GM19035 (cell line): ENCODE measurements around the gene PYY.
"Not testable (repeated sequence)": the region's sequence is repeated elsewhere in the genome, so short reads cannot be mapped to it uniquely, and the experiment has no call there.

Experiments
- ATAC-seq: cut with Tn5 transposase; IDR thresholded peaks from one replicate; pipeline ENCODE4 v1.9.1; 2021; ENCODE audit not compliant: unreplicated experiment

PYY gene

DNA sequence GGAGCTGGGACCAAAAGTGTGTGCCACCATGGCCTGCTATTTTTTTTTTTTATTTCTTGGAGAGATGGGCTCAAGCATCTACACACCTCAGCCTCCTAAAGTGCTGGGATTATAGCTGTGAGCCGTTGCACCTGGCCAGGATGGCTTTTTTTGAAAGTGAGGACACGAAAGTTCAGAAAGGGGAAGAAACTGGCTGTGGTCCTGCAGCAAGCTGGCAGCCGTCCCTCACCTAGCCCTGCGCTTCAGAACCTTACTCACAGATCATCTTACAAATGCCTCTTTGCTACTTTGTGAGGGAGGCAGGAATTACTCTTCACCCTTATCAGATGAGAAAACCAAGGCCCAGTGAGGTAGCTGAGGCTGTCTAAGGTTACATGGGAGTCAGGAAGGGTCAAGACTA, 7.0 kb downstream of the PYY start:
- ATAC-seq = no peak

GRCh38 chr17:43945074-43945829, 8.5 kb downstream of the PYY start:
- ATAC-seq = no peak

DNA sequence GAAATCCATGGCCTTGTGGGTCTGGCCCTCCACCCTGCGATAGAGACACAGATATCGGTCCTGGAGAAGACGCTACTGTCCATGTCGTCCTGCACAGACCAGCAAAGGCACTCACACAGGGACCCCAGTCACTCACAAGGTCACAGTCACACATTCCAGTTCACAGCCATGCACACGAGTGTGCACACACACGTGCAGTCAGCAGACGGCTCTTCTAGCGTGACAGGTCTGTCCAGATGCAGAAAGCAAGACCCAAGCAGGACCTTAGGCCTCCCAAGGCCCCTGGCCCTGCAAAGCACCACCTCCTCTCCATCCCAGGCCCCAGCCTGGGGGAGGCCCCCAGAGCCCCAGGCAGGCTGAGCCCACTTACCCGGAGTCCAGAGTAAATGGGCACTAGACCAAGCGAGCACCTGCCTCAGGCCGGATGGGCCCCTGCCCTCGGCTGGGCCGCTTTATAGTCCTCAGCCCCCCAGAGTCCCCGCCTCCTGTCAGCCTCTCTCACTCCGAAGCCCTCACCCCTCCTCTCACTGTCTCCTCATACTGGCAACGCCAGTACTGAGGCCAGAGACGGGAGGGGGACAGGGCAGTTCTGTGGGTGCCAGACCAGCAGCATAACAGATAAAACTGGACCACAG, 11.6 kb downstream of the PYY start, which contains the start of gene PPY:
Gene PPY (minus strand): TSS at position 426 of the 635 bp plus-strand sequence. CDS start 822 bp downstream, outside the sequence.
- ATAC-seq = no peak

DNA sequence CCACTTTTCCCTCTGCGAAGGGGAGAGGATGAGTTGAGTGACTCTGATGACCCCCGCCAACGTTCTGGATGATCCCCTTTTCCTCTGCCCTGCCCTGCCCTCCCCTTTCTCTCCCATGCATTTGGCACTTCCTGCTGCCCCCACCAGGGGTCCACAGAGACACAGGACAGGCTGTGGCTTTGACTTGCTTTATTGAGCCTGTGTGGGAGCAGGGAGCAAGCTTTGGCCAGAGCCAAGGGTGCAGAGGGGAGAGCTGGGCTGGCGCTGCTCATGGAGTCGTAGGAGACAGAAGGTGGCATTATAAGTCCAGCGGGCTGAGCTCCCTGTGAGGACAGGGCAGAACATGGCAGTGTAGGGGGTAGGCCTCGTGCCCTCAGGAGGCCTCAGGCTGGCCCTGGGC, 13.1 kb downstream of the PYY start:
- no peak for ATAC-seq

DNA sequence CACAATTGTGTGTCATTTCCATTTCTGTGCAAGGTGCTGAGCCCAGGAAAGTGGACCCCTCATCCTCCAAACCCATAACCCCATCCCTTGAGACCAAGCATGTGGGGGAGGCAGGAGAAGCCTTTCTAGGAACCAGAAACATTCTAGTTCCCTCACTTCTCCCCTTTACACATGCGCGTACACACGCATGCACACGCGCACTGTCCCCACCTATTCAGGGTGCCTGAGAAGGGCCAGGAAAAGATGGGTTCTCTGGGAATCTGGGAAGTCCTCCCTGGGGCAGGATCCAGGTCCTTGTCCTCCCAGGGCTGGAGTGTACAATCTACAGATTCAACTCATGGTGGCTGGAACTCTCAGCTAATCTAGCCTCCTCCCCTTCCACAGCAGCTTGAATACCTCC, 13.9 kb downstream of the PYY start:
- no peak for ATAC-seq

DNA sequence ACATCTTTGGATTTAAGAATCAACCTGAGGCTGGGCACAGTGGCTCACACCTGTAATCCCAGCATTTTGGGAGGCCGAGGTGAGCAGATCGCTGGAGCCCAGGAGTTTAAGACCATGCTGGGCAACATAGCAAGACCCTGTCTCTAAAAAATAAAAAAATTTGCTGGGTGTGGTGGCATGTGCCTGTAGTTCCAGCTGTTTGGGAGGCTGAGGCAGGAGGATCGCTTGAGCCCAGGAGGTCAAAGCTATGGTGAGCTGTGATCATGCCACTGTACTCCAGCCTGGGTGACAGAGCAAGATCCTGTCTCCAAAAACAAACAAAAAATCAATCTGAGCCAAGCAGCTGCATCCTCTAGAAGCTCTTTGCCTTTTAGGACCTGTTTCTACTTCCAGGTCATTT, 14.3 kb downstream of the PYY start:
- ATAC-seq = not testable (repeated sequence)

DNA sequence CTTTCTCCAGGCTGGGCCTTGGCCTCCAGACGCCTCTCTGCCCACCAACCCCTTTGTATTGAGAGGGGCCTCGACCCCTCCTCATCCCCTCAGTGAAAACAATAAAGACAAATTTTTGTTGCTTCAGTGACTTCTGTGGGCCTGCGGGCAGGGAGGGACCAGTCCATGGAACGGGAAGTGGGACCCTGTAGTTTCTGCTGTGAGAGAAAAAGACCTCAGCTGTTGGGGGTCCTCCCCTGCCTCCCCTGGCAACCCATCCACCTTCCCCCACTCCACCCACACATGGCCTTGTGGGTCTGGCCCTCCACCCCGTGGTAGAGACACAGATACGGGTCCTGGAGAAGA, 14.9 kb downstream of the PYY start:
- no peak for ATAC-seq

DNA sequence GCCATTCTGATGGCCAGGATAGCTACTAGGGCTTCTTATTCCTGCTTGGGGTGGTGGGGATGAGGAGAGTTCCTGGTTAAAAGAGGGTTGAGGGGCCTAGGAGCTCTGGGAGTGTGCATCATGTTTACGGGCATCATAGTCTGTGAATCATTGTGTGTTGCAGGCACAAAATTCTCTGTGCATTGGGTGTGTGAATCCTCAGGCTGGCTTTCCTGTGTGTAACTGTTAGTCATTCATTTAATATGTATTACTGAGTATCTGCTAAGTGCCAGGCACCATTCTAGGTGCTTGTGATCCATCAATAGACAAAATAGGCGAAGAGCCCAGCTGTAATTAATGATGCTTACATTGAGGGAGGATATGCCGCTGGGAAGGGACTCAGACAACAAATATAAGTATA, 17.3 kb downstream of the PYY start:
- no peak for ATAC-seq

DNA sequence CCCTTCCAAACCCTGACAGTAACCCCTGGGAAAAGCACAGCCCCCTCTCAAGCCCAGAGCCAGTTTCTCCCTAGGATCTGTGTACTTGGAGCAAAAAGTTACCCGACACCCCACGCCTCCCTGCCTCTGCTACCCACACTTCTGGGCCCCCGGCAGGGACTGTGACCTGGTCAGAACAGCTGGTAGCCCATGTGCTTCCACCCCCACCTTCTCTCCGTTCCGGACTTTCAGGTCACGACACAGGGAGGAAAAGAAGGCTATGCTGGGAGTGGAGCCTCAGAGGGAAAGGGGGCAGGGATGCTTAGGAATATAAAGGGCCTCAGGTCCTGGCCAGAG, 17.8 kb downstream of the PYY start:
- no peak for ATAC-seq

GRCh38 chr17:43935204-43935925, 18.4 kb downstream of the PYY start:
- ATAC-seq = no peak

DNA sequence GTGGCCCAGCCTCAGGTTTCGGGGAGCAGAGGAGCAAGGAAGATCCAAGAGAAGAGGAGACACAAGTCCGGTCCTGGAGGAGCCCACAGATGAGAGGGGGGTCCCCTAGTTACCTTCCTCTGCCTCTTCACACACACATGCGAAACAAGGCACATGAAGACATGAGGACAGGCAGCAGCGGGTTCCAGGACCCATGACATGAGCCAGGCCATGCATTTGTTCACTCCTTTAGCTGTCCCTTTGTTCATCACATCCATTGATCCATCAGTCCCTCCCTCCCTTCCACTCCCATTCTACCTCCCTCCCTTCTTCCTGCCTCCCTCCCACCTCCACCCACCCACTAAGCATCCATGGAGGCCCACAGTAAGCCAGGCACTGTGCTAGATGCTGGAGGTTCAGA, 20.8 kb downstream of the PYY start:
- no peak for ATAC-seq

GRCh38 chr17:43932357-43932756, 21.4 kb downstream of the PYY start:
- no peak for ATAC-seq

GRCh38 chr17:43931062-43931571, 22.6 kb downstream of the PYY start:
- no peak for ATAC-seq

GRCh38 chr17:43928609-43929008, 25.1 kb downstream of the PYY start:
- ATAC-seq = no peak

DNA sequence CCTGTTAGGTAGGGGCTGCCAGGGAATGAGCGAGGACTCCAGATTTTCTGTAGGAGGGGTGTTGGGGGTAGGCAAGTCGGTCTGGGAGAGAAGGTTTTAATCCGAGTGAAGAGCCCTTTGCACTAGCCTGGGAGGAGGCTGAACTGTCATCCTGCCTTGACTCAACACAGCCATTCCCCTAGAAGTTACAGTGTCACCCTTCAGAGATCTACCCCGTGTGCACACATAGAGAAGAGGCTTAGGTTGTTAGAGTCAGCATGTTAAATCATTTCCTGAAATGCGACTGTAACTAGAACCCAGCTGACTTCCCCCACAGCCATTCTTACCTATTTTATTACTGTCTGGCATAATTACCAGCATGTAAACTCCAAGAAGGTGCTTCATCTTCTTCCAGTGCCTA, 25.8 kb downstream of the PYY start:
- ATAC-seq = not testable (repeated sequence)

DNA sequence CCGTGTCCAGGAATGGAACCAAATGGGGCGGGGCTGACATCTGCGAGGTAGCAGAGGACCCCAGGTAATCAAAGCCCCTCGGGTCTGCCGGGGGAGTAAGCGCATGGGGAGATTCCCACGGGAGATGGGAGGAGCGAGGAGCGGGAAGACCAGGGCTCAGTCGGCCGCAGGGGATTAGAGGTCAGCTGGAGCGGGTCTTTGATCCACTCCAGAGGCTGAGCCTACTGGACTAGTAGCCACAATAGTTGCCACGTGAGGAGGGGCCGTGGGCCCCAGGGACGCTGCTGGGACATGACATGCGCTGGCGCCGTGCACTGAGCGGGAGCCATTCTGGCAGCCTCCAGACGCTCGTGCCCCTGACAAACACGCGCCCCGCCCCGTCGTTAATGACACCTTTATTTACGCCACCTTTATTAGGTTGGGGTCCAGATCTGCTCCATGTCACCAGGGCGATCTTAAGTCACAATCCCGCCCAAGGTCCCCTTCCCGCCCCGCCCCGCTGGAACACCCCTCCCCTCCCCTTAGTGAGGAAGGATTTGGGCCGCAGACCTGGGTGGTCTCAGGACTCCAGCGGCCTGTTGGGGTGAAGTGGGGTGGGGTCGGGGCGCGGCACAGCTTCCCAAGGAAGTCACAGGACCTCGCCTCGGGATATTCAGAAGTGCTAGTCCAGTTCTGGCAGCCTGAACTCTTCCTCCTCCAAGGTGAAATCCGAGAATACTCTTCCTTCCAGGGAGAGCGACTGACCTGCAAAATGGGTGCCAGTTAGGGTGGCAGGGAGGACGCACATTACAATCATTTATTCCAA, 26.5 kb downstream of the PYY start:
- no peak for ATAC-seq

DNA sequence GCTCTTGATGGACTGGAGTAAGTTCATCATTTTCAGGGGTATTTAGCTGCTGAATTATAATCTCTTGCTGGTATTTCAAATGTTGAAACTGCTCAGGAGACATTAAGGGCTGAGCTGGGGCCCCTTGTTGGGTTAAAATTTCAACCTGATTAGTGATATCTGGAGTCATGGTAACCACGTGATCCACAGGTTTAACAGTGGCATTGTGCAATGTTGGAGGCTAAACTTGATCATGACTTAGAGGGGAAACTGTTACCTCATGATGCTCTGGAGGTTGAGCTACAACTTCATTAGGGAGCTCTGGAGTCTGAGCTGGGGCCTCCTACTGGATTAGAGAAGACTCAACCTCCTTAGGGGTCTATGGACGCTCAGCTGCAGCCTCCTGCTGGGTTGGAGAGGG, 29.2 kb downstream of the PYY start:
- ATAC-seq = no peak

DNA sequence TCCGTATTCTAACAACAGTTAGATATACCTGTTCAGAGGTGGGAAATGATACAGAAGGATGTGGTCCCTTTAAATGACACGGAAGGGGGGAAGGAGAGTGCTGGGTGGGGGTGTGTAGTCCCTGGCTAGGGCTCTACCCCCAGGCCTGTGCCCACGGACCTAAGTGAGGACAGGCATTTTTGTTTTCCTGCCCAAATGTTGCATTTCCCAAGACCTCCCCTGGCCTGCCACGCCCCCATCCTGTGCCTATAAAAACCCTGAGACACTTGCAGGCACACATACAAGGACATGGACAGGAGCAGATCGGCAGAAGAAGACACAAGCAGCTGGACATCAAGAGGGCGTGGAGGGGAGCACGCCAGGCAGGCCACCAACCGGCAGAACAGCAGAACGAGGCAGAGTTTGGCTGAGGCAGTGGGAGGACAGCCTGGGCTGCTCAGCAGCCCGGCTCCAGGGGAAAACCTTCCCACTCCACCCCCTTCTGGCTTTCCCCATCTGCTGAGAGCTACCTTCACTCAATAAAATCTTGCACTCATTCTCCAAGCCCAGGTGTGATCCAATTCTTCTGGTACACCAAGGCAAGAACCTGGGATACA, 33.1 kb downstream of the PYY start:
- ATAC-seq = no peak

DNA sequence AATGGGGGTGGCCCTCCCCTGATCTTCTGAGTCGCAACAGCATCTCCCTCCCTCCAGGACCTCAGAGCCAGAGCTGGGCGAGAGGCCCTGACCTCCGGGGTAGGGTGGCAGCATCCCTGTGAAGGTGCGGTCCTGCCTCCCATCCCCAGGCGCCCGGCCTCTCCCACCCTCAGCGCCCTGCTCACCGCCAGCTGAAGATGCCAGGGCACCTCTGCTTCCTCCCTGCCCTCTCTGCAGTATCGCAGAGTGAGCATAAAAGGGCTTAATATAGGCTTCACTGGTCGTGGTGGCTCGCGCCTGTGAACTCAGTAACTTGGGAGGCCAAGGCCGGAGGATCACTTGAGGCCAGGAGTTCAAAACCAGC, 35.7 kb downstream of the PYY start:
- no peak for ATAC-seq

GRCh38 chr17:43917348-43918025, 36.3 kb downstream of the PYY start:
- ATAC-seq = no peak

GRCh38 chr17:43917016-43917347, 36.8 kb downstream of the PYY start:
- ATAC-seq = no peak
